SU-DHL-6 (cell line): ENCODE data around the gene BTN3A1.
A peak's percentile ranks its signal among the peaks of the same experiment; 100 is the strongest.

Experiments
- H2AFZ ChIP-seq: fragments of 200-600 bp; sonication (generic); 2 replicates; pipeline ENCODE4 v1.6.1; 2014; ENCODE audit warnings: low read depth, mild to moderate bottlenecking, moderate library complexity, mixed read lengths, antibody characterized with exemption, low read length; ENCODE audit not compliant: severe bottlenecking
- H3F3A ChIP-seq: fragments of 200-600 bp; shearing (Covaris generic); 2 replicates; pipeline ENCODE4 v1.6.0; 2016; ENCODE audit warnings: antibody characterized with exemption, mild to moderate bottlenecking; ENCODE audit not compliant: insufficient read depth
- H3K27ac ChIP-seq: fragments of 200-600 bp; sonication (generic); 2 replicates; pipeline ENCODE4 v1.5.1; 2016; ENCODE audit warnings: low read depth, mild to moderate bottlenecking, low read length, moderate library complexity, mixed read lengths
- H3K27me3 ChIP-seq: fragments of 200-600 bp; sonication (generic), shearing (Covaris generic); 2 replicates; pipeline ENCODE4 v1.6.0; 2014; ENCODE audit warnings: mild to moderate bottlenecking, low read length
- H3K36me3 ChIP-seq: fragments of 200-600 bp; sonication (generic); 2 replicates; pipeline ENCODE4 v1.6.1; 2014; ENCODE audit warnings: mild to moderate bottlenecking, low read length, mixed read lengths
- H3K4me2 ChIP-seq: fragments of 300-600, 200-600 bp; shearing (Covaris generic), sonication (generic); 2 replicates; pipeline ENCODE4 v1.6.0; 2014; ENCODE audit warnings: low read length, low read depth, mild to moderate bottlenecking; ENCODE audit not compliant: poor library complexity, severe bottlenecking
- H3K4me3 ChIP-seq: fragments of 200-600 bp; sonication (generic); 2 replicates; pipeline ENCODE4 v1.5.1; 2014; ENCODE audit warnings: antibody characterized with exemption, low read length, mild to moderate bottlenecking, mixed read lengths; ENCODE audit not compliant: insufficient read depth, poor library complexity, severe bottlenecking
- H3K79me2 ChIP-seq: fragments of 200-600 bp; sonication (generic); 2 replicates; pipeline ENCODE4 v1.6.1; 2014; ENCODE audit warnings: mild to moderate bottlenecking, low read length, moderate library complexity; ENCODE audit not compliant: insufficient read depth
- H3K9ac ChIP-seq: fragments of 200-600 bp; sonication (generic); 2 replicates; pipeline ENCODE4 v1.7.0; 2014; ENCODE audit warnings: mild to moderate bottlenecking, low read length
- H3K9me2 ChIP-seq: fragments of 200-600 bp; sonication (generic); replicated peaks from 2 replicates; pipeline ENCODE4 v1.6.1; 2014; ENCODE audit warnings: low read length; ENCODE audit not compliant: insufficient read depth
- H3K9me3 ChIP-seq: fragments of 200-600 bp; sonication (generic); 2 replicates; pipeline ENCODE4 v1.6.1; 2014; ENCODE audit warnings: low read length, mixed read lengths; ENCODE audit not compliant: insufficient read depth
- H4K20me1 ChIP-seq: fragments of 200-600 bp; sonication (generic); 2 replicates; pipeline ENCODE4 v1.6.1; 2014; ENCODE audit warnings: low read depth, mild to moderate bottlenecking, antibody characterized with exemption, low read length, moderate library complexity, mixed read lengths
- EZH2phosphoT487 ChIP-seq: fragments of 200-600 bp; sonication (generic), shearing (Covaris generic); conservative IDR thresholded peaks from 2 replicates; pipeline ENCODE4 v1.6.1; 2018; ENCODE audit warnings: mild to moderate bottlenecking, antibody characterized with exemption, low read length, moderate library complexity, mixed read lengths
- TF ChIP-seq, protein P1 (sequence below): fragments of 200-600 bp; sonication (generic); IDR thresholded peaks from one replicate; pipeline ENCODE4 v1.5.1; 2017; ENCODE audit warnings: antibody characterized with exemption, mild to moderate bottlenecking, low read length, moderate library complexity; ENCODE audit not compliant: insufficient read depth, poor library complexity, severe bottlenecking

The BTN3A1 gene

DNA sequence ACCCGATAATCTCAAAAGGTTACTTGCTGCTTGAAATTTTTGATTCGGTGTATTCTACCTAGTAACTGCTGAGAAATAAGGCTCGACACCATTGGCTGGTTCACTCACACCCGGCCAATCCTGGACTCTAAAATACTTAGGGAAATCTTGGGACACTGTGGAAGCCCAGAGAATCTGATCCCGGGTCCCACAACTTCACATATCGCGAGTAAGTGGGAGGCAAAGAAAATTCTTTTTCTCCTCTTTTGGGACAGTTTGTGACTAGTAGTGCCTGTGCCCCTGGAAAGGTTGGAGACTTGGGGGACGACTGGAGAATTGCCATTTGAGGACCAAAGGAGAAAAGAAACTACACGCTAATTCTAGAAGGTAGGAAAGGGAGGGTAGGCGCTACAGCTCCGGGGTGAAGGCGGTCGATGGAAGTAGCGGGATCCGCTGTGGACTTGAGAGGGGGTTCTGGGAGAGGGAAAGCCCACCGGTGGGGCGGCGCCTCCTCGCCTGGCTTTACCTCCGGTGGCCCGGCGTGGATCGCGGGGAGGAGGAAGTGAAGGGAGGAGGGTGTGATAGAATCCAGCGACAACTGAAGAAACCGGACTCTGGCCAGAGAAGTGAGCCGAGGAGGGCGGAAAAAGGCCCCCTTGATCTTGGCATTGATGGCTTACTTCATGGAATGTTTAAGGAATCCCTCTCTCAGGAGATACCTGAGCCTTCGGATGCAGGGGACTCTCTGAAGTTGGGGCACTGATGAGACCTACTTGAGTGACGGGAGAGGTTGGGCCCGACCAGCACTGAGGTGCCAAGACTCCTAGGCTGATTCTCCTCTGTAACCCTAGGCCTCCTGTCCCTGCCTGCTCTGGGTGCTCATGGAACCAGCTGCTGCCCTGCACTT lies 19.4 kb downstream of the BTN3A1 start:
- TF ChIP-seq, protein P1, sequence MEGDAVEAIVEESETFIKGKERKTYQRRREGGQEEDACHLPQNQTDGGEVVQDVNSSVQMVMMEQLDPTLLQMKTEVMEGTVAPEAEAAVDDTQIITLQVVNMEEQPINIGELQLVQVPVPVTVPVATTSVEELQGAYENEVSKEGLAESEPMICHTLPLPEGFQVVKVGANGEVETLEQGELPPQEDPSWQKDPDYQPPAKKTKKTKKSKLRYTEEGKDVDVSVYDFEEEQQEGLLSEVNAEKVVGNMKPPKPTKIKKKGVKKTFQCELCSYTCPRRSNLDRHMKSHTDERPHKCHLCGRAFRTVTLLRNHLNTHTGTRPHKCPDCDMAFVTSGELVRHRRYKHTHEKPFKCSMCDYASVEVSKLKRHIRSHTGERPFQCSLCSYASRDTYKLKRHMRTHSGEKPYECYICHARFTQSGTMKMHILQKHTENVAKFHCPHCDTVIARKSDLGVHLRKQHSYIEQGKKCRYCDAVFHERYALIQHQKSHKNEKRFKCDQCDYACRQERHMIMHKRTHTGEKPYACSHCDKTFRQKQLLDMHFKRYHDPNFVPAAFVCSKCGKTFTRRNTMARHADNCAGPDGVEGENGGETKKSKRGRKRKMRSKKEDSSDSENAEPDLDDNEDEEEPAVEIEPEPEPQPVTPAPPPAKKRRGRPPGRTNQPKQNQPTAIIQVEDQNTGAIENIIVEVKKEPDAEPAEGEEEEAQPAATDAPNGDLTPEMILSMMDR, result no peak
- no peak for TF ChIP-seq EZH2phosphoT487
- Histone ChIP-seq H3K79me2 (no peaks in the 10 kb centered on the region), H3K36me3 (no peaks in the 10 kb centered on the region), H3K9me2 (no peaks in the 10 kb centered on the region), H3K9ac (peak overlapping the region; percentile 63), H3K27ac (no peak overlapping the region), H3K27me3 (no peaks in the 10 kb centered on the region), H3K4me2 (peak overlapping the region; percentile 66), H3F3A (no peaks in the 10 kb centered on the region), H2AFZ (peak overlapping the region; percentile 100), H3K4me3 (peak overlapping the region; percentile 66), H3K9me3 (peaks cover 12% of the 10 kb centered on the region; the same call in 1 of the 2 replicates), H4K20me1 (no peaks in the 10 kb centered on the region)

DNA sequence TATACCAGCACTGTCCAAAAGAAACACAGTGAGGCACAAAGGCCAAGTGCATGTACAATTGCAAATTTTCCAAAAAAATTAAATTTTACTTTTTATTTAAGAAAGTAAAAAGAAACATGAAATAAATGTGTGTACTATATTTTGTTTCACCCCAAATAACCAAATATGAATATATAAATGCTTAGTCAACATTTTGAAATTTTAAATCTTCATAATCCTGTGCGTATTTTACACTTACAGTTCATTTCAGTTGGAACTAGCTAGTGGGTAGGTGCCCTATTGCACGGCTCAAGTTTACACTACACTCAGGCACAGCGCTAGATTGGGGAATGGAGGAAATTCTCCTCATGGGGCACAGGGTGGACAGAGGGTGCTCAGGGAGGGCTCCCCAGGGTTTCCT lies 20.3 kb downstream of the BTN3A1 start:
- no peaks in the 10 kb centered on the region for H3K36me3 ChIP-seq
- H3K79me2 ChIP-seq, result no peaks in the 10 kb centered on the region
- no peak for TF ChIP-seq EZH2phosphoT487
- TF ChIP-seq, protein P1, result no peak
- no peaks in the 10 kb centered on the region for H4K20me1 ChIP-seq
- H2AFZ ChIP-seq, result no peak overlapping the region
- peaks cover 12% of the 10 kb centered on the region; the same call in 1 of the 2 replicates for H3K9me3 ChIP-seq
- no peaks in the 10 kb centered on the region for H3F3A ChIP-seq
- H3K9ac ChIP-seq, result no peak overlapping the region
- H3K27me3 ChIP-seq, result no peaks in the 10 kb centered on the region
- H3K9me2 ChIP-seq, result no peaks in the 10 kb centered on the region
- no peak overlapping the region for H3K27ac ChIP-seq
- H3K4me2 ChIP-seq, result peak overlapping the region; percentile 66
- no peak overlapping the region for H3K4me3 ChIP-seq

DNA sequence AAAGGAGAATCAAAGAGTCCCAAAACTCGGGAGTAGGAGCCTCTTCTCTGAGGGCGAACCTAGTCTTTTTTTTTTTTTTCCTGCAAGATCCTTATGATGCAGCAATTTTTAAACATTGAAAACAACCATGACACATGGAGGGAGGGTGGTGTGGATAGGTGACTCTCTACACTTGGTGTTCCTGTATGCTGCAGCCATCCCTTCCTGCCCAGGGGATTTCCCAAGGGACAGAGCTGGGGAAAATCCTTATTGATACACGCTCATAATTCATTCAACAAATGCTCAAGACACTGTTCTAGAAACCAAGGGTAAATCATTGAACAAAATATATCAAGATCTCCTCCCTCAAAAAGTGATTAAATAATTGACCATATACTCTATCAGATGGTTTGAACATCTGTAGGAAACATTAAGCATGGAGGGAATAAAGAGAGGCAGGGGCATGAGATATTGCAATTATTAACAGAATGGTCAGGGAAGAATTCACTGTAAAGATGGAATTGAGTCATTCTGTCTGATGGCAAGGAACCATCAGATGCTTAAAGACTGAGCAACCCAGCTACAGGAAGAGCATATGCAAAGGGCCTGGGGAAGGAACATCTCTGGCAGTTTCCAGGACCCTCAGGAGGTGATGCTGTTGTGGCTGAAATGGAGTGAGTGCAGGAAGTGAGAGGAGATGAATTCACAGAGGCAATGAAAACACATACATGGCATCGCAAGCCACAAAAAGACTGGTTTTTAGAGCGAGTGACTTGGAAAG lies 24.8 kb downstream of the BTN3A1 start:
- Histone ChIP-seq H3K4me2 (no peak overlapping the region), H3K9ac (no peak overlapping the region), H3K4me3 (no peak overlapping the region), H3K27ac (no peak overlapping the region), H3K79me2 (no peaks in the 10 kb centered on the region), H2AFZ (no peak overlapping the region), H3F3A (no peaks in the 10 kb centered on the region), H3K9me2 (no peaks in the 10 kb centered on the region), H3K27me3 (no peaks in the 10 kb centered on the region), H3K36me3 (no peaks in the 10 kb centered on the region), H4K20me1 (no peaks in the 10 kb centered on the region), H3K9me3 (no peaks in the 10 kb centered on the region)
- TF ChIP-seq, protein P1, result no peak
- TF ChIP-seq EZH2phosphoT487, result no peak
